ENCODE results near the gene PHF21A.

PHF21A gene

GRCh38 chr11:45885274-45885920 lies 235.9 kb downstream of the PHF21A start, which contains the start of gene MAPK8IP1:
Gene MAPK8IP1, plus strand, starts transcription at chr11:45885651. Its CDS starts 170 bp downstream, at chr11:45885821.
- H3K4me3 ChIP-seq (ENCODE audit: low read depth, low read length), result peak within 1 kb of the TSS; percentile 54
- no peak for TF ChIP-seq CTCF (IDR thresholded peaks at IDR 0.05; ENCODE audit: low read depth, low read length)

- no peak for TF ChIP-seq CTCF (IDR thresholded peaks at IDR 0.05; ENCODE audit: low read depth, low read length)
- H3K4me3 ChIP-seq (ENCODE audit: low read depth, low read length), result no peak overlapping the region
These were observed 236.6 kb downstream of the PHF21A start for GRCh38 chr11:45884596-45885185.

All from WI38 (cell line).